Effector memory CD4-positive, alpha-beta T cell (primary cell): ENCODE results near the gene ZNF722.
"Not testable (repeated sequence)": the region's sequence is repeated elsewhere in the genome, so short reads cannot be mapped to it uniquely, and the experiment has no call there.

ENCODE experiments used
- DNase-seq, 3 donors: peaks; one replicate each; pipeline ENCODE4 v3.0.0-alpha.2; 2020
- H3K27ac ChIP-seq: 2 replicates; pipeline ENCODE4 v1.7.0; 2013; ENCODE audit warnings: mild to moderate bottlenecking, low read length, moderate library complexity; ENCODE audit not compliant: insufficient read depth, poor library complexity, severe bottlenecking
- H3K27me3 ChIP-seq: replicated peaks from 2 replicates; pipeline ENCODE4 v1.7.0; 2013; ENCODE audit warnings: mild to moderate bottlenecking, low read length; ENCODE audit not compliant: insufficient read depth, control insufficient read depth, poor library complexity, severe bottlenecking
- H3K36me3 ChIP-seq: 2 replicates; pipeline ENCODE4 v1.7.0; 2013; ENCODE audit warnings: mild to moderate bottlenecking, low read length, moderate library complexity; ENCODE audit not compliant: control insufficient read depth, insufficient read depth
- H3K4me1 ChIP-seq: 2 replicates; pipeline ENCODE4 v1.7.0; 2013; ENCODE audit warnings: low read length, mild to moderate bottlenecking; ENCODE audit not compliant: control insufficient read depth, insufficient read depth, poor library complexity, severe bottlenecking
- H3K4me3 ChIP-seq: 2 replicates; pipeline ENCODE4 v1.7.0; 2013; ENCODE audit warnings: low read length, low read depth, mild to moderate bottlenecking; ENCODE audit not compliant: insufficient read depth, poor library complexity, severe bottlenecking
- H3K9me3 ChIP-seq: 2 replicates; pipeline ENCODE4 v1.7.0; 2013; ENCODE audit warnings: mild to moderate bottlenecking, low read length, moderate library complexity; ENCODE audit not compliant: control insufficient read depth
- total RNA-seq, 3 donors: gene quantifications; one replicate each; lab custom pipeline; 2026; lab: John Stamatoyannopoulos, UW

Gene ZNF722
- 0 reads per million in 3 donors for total RNA-seq

DNA sequence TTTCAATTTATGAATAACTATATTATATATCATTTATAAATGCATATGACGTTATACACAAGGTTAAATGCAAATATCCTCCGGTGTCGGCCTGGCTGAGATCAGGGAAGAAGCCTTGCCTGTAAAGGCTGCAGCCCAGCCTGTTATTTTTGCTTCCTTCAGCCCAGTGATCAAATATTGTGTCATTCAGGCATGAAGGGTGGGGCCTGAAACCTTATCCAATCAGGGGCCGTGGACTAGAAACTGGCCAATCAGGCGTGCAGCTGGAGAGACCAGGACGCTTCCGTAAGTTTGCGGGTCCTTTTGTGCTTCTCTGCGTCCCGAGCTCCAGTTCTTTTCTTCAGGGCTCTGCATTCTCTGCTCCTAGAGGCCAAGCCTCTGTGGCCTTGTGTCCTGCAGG lies at the start of gene ZNF722:
Gene ZNF722, plus strand, starts transcription at position 301 of the 400 bp plus-strand sequence. CDS start 113 bp downstream, outside the sequence.
- no peak for DNase-seq
- Histone ChIP-seq H3K4me1 (no peaks in the 10 kb centered on the region), H3K27me3 (no peaks in the 10 kb centered on the region), H3K9me3 (no peaks in the 10 kb centered on the region), H3K27ac (no peak within 1 kb of the TSS), H3K4me3 (no peak within 1 kb of the TSS), H3K36me3 (no peaks in the 10 kb centered on the region)

DNA sequence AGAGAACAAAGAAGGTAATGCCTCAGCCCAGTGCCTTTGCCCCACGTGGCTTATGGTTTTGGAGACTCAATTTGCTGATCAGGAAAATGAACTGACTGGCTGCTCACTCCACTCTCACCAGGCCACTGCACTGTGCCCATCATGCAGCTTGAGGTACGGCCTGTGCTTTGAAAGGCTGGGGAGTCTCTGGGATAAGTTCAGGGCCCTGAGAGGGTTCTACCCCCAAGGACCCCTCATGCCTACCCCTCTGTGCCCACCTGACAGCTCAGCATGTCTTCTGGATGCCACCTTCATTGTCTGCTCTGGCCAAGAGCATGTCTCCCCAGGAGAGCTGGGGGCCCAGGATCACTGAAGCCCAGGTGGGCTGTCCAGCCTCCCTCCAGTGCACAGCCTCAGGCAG lies 45.5 kb upstream of the ZNF722 start:
- Histone ChIP-seq H3K4me3 (no peak overlapping the region), H3K9me3 (no peaks in the 10 kb centered on the region), H3K27me3 (no peaks in the 10 kb centered on the region), H3K36me3 (no peaks in the 10 kb centered on the region), H3K4me1 (no peaks in the 10 kb centered on the region), H3K27ac (no peak overlapping the region)
- no peak for DNase-seq

DNA sequence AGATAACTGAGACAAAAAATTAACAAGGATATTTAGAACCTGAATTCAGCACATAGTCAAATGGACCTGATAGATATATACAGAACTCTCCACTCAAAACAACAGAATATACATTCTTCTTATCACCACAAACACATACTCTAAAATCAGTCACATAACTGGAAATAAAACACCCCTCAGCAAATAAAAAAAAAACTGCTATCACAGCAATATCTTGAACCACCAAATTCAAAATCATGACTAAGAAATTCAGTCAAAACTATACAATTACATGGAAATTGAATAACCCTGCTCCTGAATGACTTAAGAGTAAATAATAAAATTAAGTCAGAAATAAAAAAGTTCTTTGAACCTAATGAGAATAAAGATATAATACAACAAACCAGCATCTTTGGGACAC lies 30.0 kb upstream of the ZNF722 start:
- DNase-seq = no peak
- Histone ChIP-seq H3K36me3 (no peaks in the 10 kb centered on the region), H3K4me1 (no peaks in the 10 kb centered on the region), H3K4me3 (no peak overlapping the region), H3K27ac (no peak overlapping the region), H3K9me3 (no peaks in the 10 kb centered on the region), H3K27me3 (no peaks in the 10 kb centered on the region)

DNA sequence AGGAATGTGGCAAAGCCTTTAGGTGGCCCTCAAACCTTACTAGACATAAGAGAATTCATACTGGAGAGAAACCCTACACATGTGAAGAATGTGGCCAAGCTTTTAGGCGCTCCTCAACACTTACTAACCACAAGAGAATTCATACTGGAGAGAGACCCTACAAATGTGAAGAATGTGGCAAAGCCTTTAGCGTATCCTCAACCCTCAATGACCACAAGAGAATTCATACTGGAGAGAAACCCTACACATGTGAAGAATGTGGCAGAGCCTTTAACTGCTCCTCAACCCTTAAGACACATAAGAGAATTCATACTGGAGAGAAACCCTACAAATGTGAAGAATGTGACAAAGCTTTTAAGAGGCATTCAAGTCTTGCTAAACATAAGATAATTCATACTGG lies 16.8 kb downstream of the ZNF722 start:
- not testable (repeated sequence) for H3K4me3 ChIP-seq, H3K36me3 ChIP-seq, H3K4me1 ChIP-seq, H3K27me3 ChIP-seq, H3K27ac ChIP-seq, DNase-seq
- peaks cover 13% of the 10 kb centered on the region for H3K9me3 ChIP-seq

DNA sequence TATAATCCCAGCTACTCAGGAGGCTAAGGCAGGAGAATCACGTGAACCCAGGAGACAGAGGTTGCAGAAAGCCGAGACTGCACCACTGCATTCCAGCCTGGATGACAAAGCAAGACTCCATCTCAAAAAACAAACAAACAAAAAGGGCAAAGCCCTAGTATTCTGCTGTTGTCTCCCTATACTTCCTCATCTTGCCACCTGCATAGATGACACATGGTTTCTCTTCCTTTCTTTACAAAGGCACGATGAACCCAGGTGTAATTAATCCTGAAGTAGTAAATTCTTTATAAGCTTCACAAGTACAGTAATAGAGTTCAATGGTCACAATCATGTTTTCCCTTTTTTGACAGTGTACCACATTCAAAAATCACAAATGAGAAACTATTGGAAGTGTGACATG lies 36.7 kb downstream of the ZNF722 start:
- no peak for DNase-seq
- Histone ChIP-seq H3K27me3 (no peaks in the 10 kb centered on the region), H3K4me1 (no peaks in the 10 kb centered on the region), H3K4me3 (no peak overlapping the region), H3K9me3 (peaks cover 4% of the 10 kb centered on the region), H3K36me3 (no peaks in the 10 kb centered on the region), H3K27ac (no peak overlapping the region)

DNA sequence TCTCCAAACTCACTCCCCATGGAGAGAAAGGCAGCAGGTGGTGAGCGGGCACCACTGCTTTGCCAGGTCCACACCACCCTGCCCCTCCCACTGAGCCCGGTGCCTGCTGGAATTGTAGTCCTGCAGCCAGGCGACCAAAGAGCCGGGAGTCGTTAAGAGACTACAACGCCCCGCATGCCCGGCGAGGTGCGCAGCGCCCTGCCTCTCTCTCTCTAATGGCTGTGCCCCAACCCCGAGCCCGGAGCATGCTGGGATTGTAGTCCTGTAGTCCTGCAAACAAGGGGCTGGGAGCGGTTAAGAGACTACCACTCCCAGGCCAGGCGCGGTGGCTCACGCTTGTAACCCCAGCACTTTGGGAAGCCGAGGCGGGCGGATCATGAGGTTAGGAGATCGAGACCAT lies 38.4 kb downstream of the ZNF722 start:
- H3K36me3 ChIP-seq = no peaks in the 10 kb centered on the region
- H3K27me3 ChIP-seq = no peaks in the 10 kb centered on the region
- peaks cover 4% of the 10 kb centered on the region for H3K9me3 ChIP-seq
- H3K4me1 ChIP-seq = no peaks in the 10 kb centered on the region
- H3K4me3 ChIP-seq = no peak overlapping the region
- DNase-seq = no peak
- H3K27ac ChIP-seq = no peak overlapping the region

DNA sequence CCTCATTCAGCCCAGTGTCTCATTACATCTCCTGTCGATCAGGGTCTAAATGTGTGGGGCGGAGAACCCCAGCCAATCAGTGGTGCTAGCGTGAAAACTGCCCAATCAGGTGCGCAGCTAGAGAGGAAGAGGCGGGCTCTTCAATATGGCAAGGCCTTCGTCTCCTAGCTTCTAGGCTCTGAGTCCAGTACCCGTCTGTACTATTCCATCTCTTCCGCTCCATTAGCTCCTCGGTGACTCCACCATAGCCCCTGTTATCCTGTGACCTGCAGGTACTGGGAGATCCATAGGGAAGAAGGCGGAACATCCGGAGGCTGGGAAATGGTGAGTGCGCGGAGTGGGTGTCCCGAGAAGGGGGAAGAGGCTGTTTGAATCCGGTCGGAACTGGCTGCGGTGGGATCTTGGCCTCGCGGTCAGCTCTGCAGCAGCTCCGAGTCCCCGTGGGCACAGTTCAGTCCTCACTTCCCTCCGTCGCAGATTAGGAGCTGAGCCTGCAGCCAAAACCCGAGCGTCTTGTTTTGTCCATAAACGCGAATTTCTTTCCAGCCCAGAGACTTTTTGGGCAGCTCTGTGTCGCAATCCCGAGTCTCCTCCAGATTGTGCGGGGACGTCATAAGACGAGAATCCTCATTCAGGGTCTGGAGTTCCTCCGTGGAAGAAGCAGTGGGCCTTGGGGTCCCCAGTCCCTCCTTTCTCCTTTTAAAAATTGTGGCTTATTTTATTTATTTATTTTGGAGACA lies 46.8 kb downstream of the ZNF722 start, which contains the start of gene ZNF727:
Gene ZNF727, plus strand, starts transcription at position 134 of the 740 bp plus-strand sequence. Its CDS starts 188 bp downstream, at position 322.
- Histone ChIP-seq H3K27ac (no peak within 1 kb of the TSS), H3K27me3 (no peaks in the 10 kb centered on the region), H3K4me1 (no peaks in the 10 kb centered on the region), H3K9me3 (no peaks in the 10 kb centered on the region), H3K4me3 (no peak within 1 kb of the TSS), H3K36me3 (no peaks in the 10 kb centered on the region)
- DNase-seq = no peak

DNA sequence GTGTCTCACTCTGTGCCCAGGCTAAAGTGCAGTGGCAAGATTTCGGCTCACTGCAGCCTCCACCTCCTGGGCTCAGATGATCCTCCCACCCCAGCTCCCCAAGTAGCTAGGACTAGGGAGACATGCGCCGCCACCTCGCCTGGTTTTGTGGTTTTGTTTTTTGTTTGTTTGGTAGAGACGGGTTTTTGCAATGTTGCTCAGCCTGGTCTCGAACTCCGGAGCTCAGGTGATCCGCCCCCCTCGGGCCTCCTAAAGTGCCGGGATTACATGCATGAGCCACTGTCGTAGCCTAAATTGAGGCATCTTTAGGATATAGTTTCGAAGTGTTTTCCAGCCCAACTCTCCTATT lies 47.4 kb downstream of the ZNF722 start:
- no peak for DNase-seq
- no peaks in the 10 kb centered on the region for H3K36me3 ChIP-seq
- no peak overlapping the region for H3K27ac ChIP-seq
- no peak overlapping the region for H3K4me3 ChIP-seq
- no peaks in the 10 kb centered on the region for H3K27me3 ChIP-seq
- H3K4me1 ChIP-seq = no peaks in the 10 kb centered on the region
- no peaks in the 10 kb centered on the region for H3K9me3 ChIP-seq
